Mucosa of descending colon (tissue), 3 donors: ENCODE results near the gene DGCR2. TPM values are rescaled to one million over a fixed set of nuclear protein-coding genes. Genes with fewer than 3 reads are reported as not detected.

ENCODE experiments used
- ATAC-seq: fragments of 200-7000 bp; cut with Tn5 transposase; one replicate; pipeline ENCODE4 v1.9.1; 2020; ENCODE audit warnings: mild to moderate bottlenecking, moderate library complexity
- DNase-seq, 3 donors: peaks; one replicate each; pipeline ENCODE4 v3.0.0-alpha.2; 2020
- H3K36me3 ChIP-seq: fragments of 200-600 bp; one replicate; pipeline ENCODE4 v1.8.0; 2021; ENCODE audit warnings: low read depth, mild to moderate bottlenecking
- H3K4me1 ChIP-seq: fragments of 200-600 bp; one replicate; pipeline ENCODE4 v1.8.0; 2021; ENCODE audit warnings: low read depth, mild to moderate bottlenecking
- H3K4me3 ChIP-seq: fragments of 200-600 bp; one replicate; pipeline ENCODE4 v1.8.0; 2021; ENCODE audit warnings: mild to moderate bottlenecking
- H3K9me3 ChIP-seq: fragments of 200-600 bp; one replicate; pipeline ENCODE4 v1.8.0; 2021; ENCODE audit warnings: mild to moderate bottlenecking
- CTCF ChIP-seq: fragments of 200-600 bp; IDR thresholded peaks from one replicate; pipeline ENCODE4 v1.8.0; 2022; ENCODE audit warnings: antibody characterized with exemption, mild to moderate bottlenecking
- intact Hi-C, 2 donors: fragments of 100-400 bp; cut with DNase I in 1 of 2; cut with micrococcal nuclease in 1 of 2; formaldehyde crosslinking; loops; one replicate each; pipeline versions ENCODE4 v1.11.0 to v1.11.1; 2022; cut with DNase I, micrococcal nuclease
- long read RNA-seq, 2 donors: library from polyadenylated mRNA; unstranded; transcript quantifications; one replicate each; pipeline ENCODE4 v2.0.0, GENCODE V29; 2019 to 2021
- total RNA-seq, 3 donors: library from RNA; stranded (reverse); fragmentation: NEBNext Ultra II Directional in 2 of 3; extraction: Animal tissue kit (Norgen Biotek cat#: 25700) in 2 of 3; gene quantifications; one replicate each; pipeline versions ENCODE4 v1.2.1 to v1.2.4, GENCODE V29; 2021 to 2023
- donor health status: DM: no; HTN: no; CAD: no; lungs with moderate emphysema.
- donor health status: DM: no; HTN: no; CAD: no.
- donor health status: DM: no; HTN: yes; CAD: no.

Gene DGCR2
- 100 to 1,000 TPM in 1 of 3 donors, 10 to 100 TPM in 2; 68.4 to 100 (median 79.8) TPM for total RNA-seq
- long read RNA-seq, donor 1, full-length matches to known transcripts: 84 of 216 reads
- long read RNA-seq, donor 1, partial matches to known transcripts: 39 of 216 reads
- long read RNA-seq, donor 1, other reads (novel, unspliced or antisense): 93 of 216 reads
- long read RNA-seq, donor 2, full-length matches to known transcripts: 12 of 27 reads
- long read RNA-seq, donor 2, partial matches to known transcripts: 2 of 27 reads
- long read RNA-seq, donor 2, other reads (novel, unspliced or antisense): 13 of 27 reads

GRCh38 chr22:19122143-19122751, at the start of gene DGCR2:
TSS of gene DGCR2 (minus strand) at chr22:19122412. CDS start at chr22:19122206, 206 bp downstream.
- Histone ChIP-seq H3K9me3 (no peaks in the 10 kb centered on the region), H3K4me3 (peak within 1 kb of the TSS; percentile 88), H3K36me3 (no peaks in the 10 kb centered on the region), H3K4me1 (peaks cover 42% of the 10 kb centered on the region)
- intact Hi-C loops: no loop called here
- DNase-seq (peak; percentile 97 to 98 (median 97)), ATAC-seq (peak; percentile 93)
- TF ChIP-seq CTCF: no peak

- intact Hi-C loops: no loop called here
- no peaks in the 10 kb centered on the region for H3K9me3 ChIP-seq
- H3K4me3 ChIP-seq: no peak overlapping the region
- H3K4me1 ChIP-seq: peaks cover 36% of the 10 kb centered on the region
- DNase-seq (peak in 1 of 3 donors; percentile 55), ATAC-seq (no peak)
- no peaks in the 10 kb centered on the region for H3K36me3 ChIP-seq
- no peak for TF ChIP-seq CTCF
Observed at GRCh38 chr22:19169947-19170318, 47.7 kb upstream of the DGCR2 start.

- H3K9me3 ChIP-seq: no peaks in the 10 kb centered on the region
- no peaks in the 10 kb centered on the region for H3K36me3 ChIP-seq
- intact Hi-C loops: no loop called here
- ATAC-seq: no peak
- no peak for TF ChIP-seq CTCF
- no peak for DNase-seq
- no peak overlapping the region for H3K4me3 ChIP-seq
- peaks cover 36% of the 10 kb centered on the region for H3K4me1 ChIP-seq
Observed at GRCh38 chr22:19169002-19169946, 47.1 kb upstream of the DGCR2 start.

GRCh38 chr22:19168088-19168890, 46.1 kb upstream of the DGCR2 start:
- no peaks in the 10 kb centered on the region for H3K9me3 ChIP-seq
- no peak for DNase-seq
- no peak overlapping the region for H3K4me3 ChIP-seq
- no peak for ATAC-seq
- H3K36me3 ChIP-seq: no peaks in the 10 kb centered on the region
- TF ChIP-seq CTCF: no peak
- peaks cover 27% of the 10 kb centered on the region for H3K4me1 ChIP-seq
- intact Hi-C loops: no loop called here
